ENCODE data around the gene CTF1.

The CTF1 gene

DNA sequence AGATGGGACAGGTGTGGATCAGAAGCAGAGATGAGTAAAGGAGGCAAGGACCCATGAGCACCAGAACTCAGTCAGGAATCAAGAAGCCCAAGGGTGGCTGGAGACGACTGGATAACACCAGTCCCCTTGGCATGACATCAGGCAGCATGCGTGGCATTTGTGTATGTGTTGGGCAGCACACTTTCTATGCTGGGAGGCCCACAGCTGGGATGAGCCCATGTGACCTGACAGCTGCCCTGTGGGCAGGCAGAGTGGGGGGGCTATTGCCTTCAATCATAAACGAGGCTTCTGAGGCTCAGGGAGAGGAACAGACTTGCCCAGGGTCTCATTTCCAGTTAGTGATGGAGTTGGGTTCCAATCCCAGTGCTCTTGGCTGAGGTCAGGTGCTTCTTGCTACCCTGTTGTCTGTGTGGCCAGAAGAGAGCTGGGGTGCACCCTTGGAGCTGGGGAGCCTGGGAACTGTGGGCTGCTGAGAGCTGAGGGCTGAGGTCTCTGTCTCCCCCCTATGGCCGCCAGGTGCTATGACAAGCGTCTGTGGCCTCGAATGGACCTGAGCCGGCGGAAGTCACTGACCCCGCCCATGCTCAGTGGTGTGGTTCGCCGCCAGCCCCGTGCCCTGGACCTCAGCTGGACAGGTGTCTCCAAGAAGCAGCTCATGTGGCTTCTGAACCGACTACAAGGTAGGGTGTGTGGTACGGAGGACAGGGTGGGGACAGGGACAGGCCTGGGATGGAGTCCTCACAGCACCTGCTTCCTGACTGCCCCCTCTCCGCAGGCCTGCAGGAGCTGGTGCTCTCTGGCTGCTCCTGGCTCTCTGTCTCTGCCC, 45.4 kb downstream of the CTF1 start:
- TF ChIP-seq, protein P1, sequence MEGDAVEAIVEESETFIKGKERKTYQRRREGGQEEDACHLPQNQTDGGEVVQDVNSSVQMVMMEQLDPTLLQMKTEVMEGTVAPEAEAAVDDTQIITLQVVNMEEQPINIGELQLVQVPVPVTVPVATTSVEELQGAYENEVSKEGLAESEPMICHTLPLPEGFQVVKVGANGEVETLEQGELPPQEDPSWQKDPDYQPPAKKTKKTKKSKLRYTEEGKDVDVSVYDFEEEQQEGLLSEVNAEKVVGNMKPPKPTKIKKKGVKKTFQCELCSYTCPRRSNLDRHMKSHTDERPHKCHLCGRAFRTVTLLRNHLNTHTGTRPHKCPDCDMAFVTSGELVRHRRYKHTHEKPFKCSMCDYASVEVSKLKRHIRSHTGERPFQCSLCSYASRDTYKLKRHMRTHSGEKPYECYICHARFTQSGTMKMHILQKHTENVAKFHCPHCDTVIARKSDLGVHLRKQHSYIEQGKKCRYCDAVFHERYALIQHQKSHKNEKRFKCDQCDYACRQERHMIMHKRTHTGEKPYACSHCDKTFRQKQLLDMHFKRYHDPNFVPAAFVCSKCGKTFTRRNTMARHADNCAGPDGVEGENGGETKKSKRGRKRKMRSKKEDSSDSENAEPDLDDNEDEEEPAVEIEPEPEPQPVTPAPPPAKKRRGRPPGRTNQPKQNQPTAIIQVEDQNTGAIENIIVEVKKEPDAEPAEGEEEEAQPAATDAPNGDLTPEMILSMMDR (conservative IDR thresholded peaks at IDR 0.05; ENCODE audit: low read depth, low read length), result peak; percentile 94
- no peak for DNase-seq (ENCODE audit: low read depth)
- H3K4me3 ChIP-seq (ENCODE audit: low read length), result no peak overlapping the region

DNA sequence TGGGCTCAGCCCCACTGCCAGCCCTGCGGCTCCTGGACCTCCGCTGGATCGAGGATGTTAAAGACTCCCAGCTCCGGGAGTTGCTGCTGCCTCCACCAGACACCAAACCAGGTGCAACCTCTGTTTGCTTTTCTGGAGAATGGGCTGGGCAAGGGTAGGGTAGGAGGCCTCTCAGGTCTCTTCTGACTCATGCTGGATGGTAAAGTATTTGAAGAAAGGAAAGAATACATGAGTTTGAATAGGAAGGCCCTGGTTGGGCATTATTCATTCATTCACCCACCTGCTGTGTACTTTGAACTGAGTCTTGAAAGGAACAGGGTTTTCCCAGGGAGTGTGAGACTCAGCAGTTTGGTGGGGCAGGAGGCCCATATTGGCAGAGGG, 46.0 kb downstream of the CTF1 start:
- no peak for DNase-seq (ENCODE audit: low read depth)
- TF ChIP-seq, protein P1 (conservative IDR thresholded peaks at IDR 0.05; ENCODE audit: low read depth, low read length), result no peak
- H3K4me3 ChIP-seq (ENCODE audit: low read length), result no peak overlapping the region

DNA sequence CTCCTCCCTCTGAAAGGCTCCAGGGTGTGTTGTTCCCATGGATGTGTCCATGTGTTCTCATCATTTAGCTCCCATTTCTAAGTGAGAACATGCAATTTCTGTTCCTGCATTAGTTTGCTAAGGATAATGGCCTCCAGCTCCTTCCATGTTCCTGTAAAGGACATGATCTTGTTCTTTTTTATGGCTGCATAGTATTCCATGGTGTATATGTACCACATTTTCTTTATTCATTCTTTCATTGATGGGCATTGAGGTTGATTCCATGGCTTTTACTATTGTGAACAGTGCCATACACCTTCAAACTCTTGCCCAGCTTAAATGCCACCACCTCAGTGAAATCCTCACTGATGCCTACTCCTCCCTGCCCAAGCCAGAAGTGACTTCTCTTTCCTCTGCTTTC, 47.9 kb downstream of the CTF1 start:
- TF ChIP-seq, protein P1 (conservative IDR thresholded peaks at IDR 0.05; ENCODE audit: low read depth, low read length), result no peak
- no peak for DNase-seq (ENCODE audit: low read depth)

DNA sequence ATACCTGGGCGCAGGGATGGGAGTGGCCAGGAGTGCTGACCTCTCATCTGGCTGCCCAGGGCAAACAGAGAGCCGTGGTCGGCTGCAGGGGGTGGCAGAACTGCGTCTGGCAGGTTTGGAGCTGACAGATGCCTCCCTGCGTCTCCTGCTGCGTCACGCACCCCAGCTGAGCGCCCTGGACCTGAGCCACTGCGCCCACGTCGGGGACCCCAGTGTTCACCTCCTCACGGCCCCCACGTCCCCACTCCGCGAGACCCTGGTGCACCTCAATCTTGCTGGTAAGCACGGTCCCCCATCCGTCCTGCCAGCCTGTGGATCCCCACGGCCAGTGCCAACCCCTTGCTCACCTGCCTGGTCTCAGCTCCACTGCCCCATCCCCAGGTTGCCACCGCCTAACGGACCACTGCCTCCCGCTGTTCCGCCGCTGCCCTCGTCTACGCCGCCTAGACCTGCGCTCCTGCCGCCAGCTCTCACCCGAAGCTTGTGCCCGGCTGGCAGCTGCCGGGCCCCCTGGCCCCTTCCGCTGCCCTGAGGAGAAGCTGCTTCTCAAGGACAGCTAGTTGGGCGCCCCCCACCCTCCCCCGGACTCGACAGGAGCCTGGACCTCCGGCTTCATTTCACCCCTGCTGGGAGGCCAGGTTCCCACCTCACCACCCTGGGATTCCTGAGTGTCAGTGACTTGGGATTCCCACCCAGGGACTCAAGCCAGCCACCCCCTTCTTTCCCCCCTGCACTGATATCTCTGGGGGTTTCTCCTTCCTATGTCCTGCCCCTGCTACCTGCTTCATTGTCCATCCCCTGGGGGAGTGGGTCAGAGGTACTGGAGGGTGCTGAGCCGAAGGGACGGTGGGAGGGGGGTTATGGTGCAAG, 50.5 kb downstream of the CTF1 start:
- no peak overlapping the region for H3K4me3 ChIP-seq (ENCODE audit: low read length)
- TF ChIP-seq, protein P1 (conservative IDR thresholded peaks at IDR 0.05; ENCODE audit: low read depth, low read length), result no peak
- DNase-seq (ENCODE audit: low read depth), result no peak

More for the DNA sequence above, 47.9 kb downstream of the CTF1 start:
- H3K4me3 ChIP-seq (ENCODE audit: low read length), result no peak overlapping the region

DNA sequence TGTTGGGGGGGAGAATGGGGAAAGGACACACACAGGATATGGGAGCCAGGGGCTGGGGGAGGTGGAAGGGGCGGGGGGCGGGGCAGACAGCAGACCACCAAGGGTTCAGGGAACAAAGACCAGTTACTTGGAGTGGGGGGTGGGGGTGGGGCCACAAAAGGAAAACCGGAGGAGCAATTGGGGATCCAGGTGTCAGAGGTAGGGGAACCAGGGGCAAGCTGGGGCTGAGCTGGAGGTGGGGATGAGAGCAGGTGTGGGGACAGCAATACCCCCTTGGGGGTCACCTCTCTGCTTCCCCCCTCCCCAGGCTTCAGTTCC, 51.1 kb downstream of the CTF1 start:
- DNase-seq (ENCODE audit: low read depth), result no peak
- no peak overlapping the region for H3K4me3 ChIP-seq (ENCODE audit: low read length)
- TF ChIP-seq, protein P1 (conservative IDR thresholded peaks at IDR 0.05; ENCODE audit: low read depth, low read length), result no peak

DNA sequence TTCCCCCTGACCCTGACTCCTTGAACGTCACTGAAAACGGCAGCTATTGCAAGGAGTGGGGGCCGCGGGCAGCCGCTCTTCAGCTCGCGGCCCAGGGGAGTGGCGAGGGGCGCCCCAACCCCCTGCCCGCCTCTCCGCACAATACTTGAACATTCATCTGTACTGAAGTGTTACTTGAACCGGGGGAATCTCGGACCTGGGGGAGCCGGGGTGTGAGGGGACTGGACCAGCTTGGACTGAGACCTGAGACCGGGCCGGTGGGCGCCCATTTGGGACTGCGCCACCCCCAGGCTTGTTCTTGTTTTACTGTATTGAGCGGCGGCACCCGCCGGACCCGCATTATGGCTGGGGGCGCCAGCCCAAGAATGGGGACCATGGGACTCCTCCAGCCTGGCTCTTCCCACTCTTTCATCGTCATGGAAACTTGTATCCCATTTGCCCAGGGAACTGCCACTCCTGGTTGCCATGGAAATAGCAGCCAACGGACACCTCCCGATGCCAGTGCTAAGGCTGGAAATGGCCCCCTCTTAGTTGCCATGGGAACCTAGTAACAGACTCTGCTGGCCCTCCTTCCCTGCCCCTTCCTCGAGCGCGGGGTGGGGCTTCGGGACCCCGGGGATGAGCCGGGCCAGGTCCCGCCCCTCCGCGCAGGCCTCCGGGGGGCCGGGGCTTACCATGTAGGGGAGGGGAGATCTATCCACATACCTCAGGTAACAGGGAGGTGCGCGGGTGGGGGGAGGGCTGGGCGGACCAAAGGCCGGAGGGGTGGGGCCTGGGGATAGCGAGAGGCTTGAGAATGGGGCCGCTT, 51.6 kb downstream of the CTF1 start:
- peak; percentile 99 for DNase-seq (ENCODE audit: low read depth)
- peak overlapping the region; percentile 80 for H3K4me3 ChIP-seq (ENCODE audit: low read length)
- TF ChIP-seq, protein P1 (conservative IDR thresholded peaks at IDR 0.05; ENCODE audit: low read depth, low read length), result no peak
